Lower leg skin (tissue), 3 donors: ENCODE results near the gene RTRAF.

Experiments
- POLR2A ChIP-seq, 2 donors: fragments of 450-650 bp; IDR thresholded peaks; one replicate each; pipeline ENCODE4 v1.6.1; 2016 to 2017; ENCODE audit warnings: antibody characterized with exemption in 2 of 2, mild to moderate bottlenecking in 1 of 2, moderate library complexity in 1 of 2
- TF ChIP-seq, protein P1 (sequence below), 3 donors: fragments of 450-650 bp; IDR thresholded peaks; one replicate each; pipeline ENCODE4 v1.5.1; 2016; ENCODE audit warnings: antibody characterized with exemption in 3 of 3, mild to moderate bottlenecking in 3 of 3, moderate library complexity in 2 of 3

DNA sequence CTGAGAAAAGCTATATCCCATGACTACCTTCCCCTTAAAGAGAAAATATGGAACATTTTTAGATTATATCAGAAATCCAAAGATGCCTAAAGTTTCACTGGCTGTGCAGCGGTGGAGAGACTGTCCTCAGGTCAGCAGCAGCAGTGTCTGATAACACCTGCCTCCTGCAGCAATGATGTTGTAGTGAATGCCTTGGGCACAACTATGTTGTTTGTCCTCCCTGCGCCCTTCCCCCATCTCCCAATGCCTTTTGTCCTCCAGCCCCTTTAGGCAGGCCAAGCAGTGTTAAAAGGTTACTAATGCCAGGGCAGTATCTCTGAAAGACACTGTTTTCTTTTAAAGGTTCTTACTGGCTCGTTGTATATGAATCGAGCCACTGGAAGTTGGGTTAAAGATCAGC, 13.2 kb downstream of the RTRAF start:
- TF ChIP-seq, protein P1, sequence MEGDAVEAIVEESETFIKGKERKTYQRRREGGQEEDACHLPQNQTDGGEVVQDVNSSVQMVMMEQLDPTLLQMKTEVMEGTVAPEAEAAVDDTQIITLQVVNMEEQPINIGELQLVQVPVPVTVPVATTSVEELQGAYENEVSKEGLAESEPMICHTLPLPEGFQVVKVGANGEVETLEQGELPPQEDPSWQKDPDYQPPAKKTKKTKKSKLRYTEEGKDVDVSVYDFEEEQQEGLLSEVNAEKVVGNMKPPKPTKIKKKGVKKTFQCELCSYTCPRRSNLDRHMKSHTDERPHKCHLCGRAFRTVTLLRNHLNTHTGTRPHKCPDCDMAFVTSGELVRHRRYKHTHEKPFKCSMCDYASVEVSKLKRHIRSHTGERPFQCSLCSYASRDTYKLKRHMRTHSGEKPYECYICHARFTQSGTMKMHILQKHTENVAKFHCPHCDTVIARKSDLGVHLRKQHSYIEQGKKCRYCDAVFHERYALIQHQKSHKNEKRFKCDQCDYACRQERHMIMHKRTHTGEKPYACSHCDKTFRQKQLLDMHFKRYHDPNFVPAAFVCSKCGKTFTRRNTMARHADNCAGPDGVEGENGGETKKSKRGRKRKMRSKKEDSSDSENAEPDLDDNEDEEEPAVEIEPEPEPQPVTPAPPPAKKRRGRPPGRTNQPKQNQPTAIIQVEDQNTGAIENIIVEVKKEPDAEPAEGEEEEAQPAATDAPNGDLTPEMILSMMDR (IDR thresholded peaks at IDR 0.05) = no peak
- no peak for TF ChIP-seq POLR2A (IDR thresholded peaks at IDR 0.05)
